Stimulated activated naive CD4-positive, alpha-beta T cell treated with Interleukin-2 at 50 U/mL for 16 hours (primary cell): Measurements from ENCODE around the gene TRIM34.
"Not testable (repeated sequence)": the region's sequence is repeated elsewhere in the genome, so short reads cannot be mapped to it uniquely, and the experiment has no call there.

ENCODE experiments used
- DNase-seq: peaks from one replicate; lab custom pipeline; 2025; lab: John Stamatoyannopoulos, UW

Gene TRIM34, protein sequence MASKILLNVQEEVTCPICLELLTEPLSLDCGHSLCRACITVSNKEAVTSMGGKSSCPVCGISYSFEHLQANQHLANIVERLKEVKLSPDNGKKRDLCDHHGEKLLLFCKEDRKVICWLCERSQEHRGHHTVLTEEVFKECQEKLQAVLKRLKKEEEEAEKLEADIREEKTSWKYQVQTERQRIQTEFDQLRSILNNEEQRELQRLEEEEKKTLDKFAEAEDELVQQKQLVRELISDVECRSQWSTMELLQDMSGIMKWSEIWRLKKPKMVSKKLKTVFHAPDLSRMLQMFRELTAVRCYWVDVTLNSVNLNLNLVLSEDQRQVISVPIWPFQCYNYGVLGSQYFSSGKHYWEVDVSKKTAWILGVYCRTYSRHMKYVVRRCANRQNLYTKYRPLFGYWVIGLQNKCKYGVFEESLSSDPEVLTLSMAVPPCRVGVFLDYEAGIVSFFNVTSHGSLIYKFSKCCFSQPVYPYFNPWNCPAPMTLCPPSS

DNA sequence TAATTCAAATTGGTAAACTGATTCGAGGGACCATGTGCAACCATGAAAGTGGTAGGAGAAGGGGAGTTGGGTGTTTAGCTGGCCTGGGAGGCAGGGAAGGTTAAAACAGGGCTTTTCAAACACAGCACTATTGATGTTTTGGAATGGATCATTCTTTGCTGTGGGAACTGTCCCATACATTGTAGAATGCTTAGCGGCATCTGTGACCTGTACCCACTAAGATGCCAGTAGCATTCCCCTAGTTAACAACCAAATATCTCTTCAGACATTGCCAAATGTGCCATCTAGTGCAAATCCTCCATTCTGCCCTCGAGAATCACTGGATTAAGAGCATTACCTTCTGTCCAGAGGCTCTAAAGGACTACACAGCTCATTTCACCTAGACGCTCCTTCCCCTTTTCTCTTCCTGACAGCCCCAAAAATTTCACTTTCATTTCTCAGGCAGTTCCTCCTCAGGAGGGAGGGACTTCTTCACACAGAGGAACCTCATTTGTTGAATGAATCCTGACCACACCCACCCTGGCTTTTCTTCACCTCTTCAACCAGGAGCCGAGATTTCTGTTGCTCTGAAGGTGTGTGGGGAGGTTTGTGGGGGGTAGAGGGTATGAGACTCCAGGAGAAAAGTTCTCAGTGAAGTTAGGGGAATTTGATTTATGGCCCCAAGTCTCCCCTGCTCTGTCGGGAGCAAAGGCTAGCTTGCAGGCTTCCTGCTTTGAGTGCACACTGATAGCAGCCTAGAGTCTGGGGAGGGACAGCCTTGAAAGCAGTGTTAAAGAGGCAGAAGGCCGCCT lies at the start of gene TRIM34:
TSS of gene TRIM34 (plus strand) at position 513 of the 791 bp plus-strand sequence. CDS start 7,331 bp downstream, outside the sequence.
- peak; percentile 32 for DNase-seq

DNA sequence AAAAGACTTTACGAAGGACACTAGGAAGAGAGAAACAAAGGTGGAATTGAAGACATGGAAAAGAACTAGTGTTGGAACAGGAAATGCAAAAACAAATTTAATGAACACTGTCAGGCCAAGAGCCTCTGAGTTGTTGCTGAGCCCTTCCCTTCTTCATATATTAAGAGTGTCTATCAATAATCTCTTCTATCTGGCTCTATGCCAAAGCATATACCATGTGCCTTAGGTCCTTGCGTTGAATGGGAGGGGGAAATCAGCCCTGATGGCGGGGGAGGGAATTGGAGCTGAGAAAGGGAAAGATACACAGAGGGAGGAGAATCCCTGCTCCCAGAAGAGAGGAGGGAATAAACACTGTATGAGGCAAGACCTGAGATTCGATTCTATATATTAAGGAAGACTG lies 49.6 kb upstream of the TRIM34 start:
- no peak for DNase-seq

DNA sequence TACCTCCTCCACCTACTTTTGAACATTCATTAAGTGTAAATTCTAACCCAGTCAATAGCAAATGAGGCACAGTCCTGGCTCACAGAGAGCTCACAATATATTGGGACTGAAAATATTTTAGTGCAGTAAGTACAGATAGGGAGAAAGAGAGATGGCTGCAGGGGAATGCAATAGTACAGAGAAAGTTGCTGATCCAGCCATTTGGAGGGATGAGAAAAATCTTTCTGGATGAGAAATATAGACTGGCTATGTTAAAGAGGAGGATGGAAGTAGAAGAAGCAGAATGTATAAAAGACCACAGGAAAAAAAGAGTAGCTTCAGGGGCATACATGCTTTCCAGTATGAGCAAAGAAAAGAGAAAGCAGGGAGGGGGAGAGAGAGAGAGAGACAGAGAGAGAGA lies 47.7 kb upstream of the TRIM34 start:
- no peak for DNase-seq

DNA sequence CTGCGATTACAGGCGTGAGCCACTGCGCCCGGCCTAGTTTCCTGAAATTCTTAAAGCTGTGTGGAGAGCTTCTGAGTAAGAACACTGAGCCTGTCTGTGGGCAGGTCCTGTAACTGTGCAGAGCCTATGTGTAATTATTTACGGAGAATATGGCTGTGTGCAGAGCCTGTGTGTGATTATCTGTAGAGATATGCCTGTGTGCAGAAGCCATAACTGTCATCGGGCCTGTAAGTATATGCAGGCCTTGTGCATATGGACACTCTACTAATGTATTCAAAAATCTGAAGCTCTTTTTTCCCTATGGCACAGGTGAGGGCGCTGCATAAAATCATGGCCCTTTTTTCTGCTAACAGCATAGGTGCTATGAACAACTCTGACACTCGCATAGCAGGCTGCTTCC lies 44.2 kb upstream of the TRIM34 start, which contains the start of gene OR52B6:
TSS of gene OR52B6 (plus strand) at position 301 of the 400 bp plus-strand sequence. CDS start at position 301, 0 bp downstream.
- no peak for DNase-seq

DNA sequence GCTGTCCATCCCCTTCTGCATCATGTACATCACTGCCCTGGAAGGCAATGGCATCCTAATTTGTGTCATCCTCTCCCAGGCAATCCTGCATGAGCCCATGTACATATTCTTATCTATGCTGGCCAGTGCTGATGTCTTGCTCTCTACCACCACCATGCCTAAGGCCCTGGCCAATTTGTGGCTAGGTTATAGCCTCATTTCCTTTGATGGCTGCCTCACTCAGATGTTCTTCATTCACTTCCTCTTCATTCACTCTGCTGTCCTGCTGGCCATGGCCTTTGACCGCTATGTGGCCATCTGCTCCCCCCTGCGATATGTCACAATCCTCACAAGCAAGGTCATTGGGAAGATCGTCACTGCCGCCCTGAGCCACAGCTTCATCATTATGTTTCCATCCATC lies 43.8 kb upstream of the TRIM34 start:
- DNase-seq = no peak

DNA sequence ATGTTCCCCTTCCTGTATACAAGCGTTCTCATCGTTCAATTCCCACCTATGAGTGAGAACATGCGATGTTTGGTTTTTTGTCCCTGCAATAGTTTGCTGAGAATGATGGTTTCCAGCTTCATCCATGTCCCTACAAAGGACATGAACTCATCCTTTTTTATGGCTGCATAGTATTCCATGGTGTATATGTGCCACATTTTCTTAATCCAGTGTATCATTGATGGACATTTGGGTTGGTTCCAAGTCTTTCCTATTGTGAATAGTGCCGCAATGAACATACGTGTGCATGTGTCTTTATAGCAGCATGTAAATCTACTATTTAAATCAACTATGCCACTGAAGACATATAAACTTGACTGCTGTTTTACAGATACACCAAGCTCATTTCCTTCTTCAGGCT lies 40.3 kb upstream of the TRIM34 start:
- DNase-seq = not testable (repeated sequence)

DNA sequence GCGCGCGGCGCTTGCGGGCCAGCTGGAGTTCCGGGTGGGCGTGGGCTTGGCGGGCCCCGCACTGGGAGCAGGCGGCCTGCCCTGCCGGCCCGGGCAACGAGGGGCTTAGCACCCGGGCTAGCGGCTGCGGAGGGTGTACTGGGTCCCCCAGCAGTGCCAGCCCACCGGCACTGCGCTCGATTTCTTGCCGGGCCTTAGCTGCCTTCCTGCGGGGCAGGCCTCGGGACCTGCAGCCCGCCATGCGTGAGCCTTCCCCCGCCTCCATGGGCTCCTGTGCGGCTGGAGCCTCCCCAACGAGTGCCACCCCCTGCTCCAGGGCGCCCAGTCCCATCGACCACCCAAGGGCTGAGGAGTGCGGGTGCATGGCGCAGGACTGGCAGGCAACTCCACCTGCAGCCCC lies 34.9 kb upstream of the TRIM34 start:
- DNase-seq = not testable (repeated sequence)

DNA sequence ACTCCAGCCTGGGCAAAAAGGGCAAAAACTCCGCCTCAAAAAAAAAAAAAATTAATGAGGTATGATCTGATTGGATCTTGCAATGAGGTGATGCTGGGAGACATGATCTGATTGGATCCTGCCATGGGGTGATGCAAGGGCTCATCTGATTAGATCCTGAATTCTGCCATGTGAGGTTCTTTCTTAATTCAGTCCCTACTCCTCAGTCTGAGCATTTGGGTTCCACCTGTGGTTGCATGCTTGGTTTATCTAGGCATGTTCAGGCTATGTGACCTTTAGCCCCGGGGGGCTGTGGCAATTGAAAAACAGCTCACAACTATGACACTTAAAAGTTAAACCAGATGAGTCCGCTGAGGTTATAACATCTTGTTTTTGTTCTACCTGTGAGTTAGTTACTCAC lies 33.2 kb upstream of the TRIM34 start:
- no peak for DNase-seq

DNA sequence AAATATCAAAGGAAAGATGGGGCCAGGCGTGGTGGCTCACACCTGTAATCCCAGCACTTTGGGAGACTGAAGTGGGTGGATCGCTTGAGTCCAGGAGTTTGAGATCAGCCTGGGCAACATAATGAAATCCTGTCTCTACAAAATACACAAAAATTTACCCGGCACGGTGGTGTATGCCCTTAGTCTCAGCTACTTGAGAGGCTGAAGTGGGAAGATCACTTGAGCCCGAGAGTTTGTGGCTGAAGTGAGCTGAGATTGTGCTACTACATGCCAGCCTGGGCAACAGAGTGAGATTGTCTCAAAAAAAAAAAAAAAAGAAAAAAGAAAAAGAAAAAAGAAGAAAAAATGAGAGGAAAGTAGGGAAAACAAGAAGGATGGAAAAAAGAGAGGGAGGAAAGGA lies 32.2 kb upstream of the TRIM34 start:
- DNase-seq = no peak

DNA sequence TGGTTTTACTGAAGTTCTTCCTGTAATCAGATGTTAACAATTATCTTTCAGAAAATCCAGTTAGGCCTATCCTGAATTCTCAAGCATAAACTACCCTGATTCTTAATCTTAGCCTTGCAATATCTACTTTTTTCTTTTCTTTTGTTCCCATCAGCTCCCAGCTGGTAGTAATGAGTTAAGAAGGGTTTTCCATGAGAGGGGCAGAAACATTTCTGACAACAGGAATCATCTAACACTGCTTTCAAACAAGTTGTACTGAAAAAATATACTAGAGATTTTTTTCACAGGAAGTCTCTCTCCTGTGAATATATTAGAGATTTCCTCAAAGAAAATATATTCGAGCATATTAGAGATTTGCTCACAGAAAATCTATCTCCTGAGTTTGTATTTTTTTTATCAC lies 31.7 kb upstream of the TRIM34 start:
- DNase-seq = no peak

DNA sequence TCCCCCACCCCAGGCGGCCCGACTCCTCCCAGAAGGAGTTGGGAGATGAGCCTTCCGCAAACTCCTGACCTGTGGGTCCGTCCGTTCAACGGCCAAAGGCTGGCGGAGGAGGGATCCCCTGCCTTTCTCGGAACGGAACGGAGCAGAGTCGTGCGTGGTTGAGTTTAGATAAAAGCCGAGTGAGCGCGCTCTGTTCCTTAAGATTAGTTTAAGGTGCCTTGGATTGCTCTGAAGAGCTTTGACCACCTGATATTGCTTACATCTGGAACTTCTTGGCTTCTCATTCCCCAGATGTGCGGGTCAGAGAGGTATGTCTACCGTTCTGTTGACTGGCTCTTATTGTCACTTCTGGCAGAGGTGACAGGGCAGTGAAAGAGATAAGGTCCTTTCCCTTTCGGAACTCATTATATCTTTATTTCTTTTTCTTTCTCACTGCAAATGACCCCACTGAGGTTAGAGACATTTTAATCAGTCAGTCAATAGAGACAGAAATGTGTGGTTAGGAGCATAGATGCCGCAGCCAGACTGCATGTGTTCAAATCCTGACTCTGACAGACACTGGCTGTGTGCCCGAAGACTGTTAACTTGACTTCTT lies 28.1 kb upstream of the TRIM34 start, which contains the start of gene TRIM6:
TSS of gene TRIM6 (plus strand) at position 31 of the 595 bp plus-strand sequence. CDS start at position 292, 261 bp downstream.
- no peak for DNase-seq

DNA sequence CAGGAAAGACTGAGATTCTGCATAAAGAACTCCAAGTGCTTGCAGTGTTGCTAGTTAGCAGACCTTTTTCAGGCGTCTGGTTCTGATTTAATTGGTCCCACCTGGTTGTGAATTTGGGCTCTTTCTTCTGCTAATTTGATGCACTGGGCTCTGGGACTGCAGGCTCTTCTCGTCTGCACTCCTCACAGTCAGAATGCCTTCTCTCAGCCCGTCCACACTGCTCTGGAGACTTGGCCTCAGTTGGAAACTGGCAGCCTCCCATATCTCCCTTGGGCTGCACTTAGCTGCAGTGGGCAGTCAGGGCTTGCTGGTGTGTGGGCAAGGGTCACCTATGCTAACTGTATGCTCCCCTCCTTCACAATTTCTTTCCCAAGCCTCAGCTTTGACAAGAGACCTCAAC lies 26.8 kb upstream of the TRIM34 start:
- no peak for DNase-seq

DNA sequence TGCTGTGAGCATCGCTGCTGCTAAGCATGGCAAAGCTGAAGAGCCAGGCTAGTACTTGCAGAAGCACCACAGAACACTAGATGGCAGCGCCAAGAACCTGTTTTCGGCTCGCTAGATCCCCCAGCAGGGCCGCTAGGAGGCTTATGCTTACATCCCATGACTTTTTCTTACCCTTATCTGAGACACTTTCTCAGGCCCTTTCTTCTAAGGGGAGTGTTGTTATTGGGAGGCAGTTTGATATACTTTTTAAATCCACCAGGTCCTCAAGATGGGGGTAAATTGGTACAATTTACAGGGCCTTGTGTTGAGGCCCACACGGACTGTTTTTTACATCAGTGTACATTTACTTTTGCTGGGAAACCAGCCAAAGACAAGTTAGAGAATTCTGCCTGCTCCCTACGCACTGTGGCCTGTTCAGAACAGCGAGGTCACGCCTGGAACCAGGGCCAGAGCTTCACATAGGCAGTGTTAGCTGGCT lies 24.4 kb upstream of the TRIM34 start:
- peak; percentile 36 for DNase-seq

DNA sequence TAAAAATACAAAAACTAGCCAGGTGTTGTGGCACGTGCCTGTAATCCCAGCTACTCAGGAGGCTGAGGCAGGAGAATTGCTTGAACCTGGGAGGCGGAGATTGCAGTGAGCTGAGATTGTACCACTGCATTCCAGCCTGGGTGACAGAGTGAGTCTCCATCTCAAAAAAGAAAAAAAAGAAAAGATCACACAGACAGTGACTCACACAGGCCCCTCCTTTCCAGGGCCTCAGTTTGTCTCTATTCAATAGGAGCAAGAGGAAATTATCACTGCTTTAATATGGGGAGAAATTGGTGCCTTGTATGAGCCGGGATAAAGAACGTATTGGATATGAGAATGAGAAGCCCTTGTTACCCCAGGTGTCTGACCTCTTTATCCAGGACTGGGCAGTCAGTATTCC lies 22.0 kb upstream of the TRIM34 start:
- DNase-seq = not testable (repeated sequence)

DNA sequence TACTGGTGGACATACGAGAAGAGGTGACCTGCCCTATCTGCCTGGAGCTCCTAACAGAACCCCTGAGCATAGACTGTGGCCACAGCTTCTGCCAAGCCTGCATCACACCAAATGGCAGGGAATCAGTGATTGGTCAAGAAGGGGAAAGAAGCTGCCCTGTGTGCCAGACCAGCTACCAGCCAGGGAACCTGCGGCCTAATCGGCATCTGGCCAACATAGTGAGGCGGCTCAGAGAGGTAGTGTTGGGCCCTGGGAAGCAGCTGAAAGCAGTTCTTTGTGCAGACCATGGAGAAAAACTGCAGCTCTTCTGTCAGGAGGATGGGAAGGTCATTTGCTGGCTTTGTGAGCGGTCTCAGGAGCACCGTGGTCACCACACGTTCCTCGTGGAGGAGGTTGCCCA lies 21.5 kb upstream of the TRIM34 start:
- DNase-seq = no peak

DNA sequence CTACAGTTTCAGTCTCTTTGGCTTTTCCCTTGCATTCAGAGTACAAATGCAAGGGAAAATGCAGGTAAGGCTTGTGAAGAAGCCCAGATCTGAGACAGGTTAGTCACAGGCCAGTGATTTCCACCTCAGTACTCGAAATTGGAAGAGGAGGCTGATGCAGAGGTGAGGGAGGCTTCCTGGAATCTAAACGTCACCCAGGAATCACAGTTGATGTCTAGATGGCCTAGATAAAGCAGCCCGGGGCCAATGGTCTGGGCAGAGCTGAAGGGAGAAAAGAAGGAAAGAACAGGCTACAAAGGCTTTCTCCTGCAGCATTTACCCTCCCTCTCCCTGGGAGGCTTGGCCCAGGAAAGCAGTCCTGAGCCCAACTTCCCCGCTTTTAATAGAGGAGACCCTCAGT lies 19.9 kb upstream of the TRIM34 start:
- DNase-seq = no peak

DNA sequence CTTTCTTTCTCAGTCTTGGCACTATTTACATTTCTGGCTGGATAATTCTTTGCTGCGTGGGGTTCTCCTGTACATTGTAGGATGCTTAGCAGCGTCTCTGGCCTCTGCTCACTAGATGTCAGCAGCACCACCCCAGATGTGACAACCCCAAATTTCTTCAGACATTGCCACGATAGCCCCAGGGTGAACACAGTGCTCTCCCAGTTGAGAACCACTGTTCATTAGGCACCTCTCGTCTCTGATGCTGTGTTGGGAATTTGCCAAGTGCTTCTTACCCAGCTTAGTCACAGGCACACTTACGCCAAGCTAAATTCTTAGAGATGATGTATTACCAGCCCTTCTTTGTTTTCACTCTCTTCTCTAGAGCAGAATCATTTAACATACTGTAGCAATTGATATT lies 19.0 kb upstream of the TRIM34 start:
- no peak for DNase-seq

DNA sequence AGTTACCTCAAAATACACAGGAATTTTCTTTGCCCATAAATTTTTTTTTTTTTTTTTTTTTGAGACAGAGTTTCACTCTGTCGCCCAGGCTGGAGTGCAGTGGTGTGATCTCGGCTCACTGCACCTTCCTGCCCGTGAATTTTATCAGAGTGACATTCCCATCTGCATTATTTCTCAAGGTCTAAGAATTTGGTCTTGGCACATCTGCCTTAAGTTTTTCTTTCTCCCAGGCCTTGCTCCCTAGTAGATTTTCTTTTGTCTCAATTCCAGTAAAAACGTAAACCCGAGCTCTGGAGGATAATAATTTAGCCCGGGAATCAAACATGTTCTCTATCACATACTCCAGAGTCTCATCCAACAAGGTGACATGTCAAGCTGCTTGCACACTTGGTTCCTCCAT lies 16.0 kb upstream of the TRIM34 start:
- no peak for DNase-seq

DNA sequence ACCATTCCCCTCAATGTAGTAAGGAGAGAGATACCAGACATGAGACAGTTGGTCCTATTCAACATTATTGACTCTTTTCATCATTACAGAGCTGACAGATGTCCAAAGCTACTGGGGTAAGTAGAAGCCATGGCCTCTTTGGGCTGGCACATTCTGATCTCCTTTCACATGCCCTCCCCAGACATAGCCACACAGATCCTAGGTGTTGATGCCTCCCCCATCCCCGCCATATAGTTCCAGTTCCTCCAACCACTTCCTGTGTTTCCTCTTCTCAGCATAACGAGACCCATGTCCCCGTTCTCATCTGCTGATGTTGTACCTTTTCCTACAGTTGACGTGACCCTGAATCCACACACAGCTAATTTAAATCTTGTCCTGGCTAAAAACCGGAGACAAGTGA lies 14.4 kb upstream of the TRIM34 start:
- DNase-seq = no peak

DNA sequence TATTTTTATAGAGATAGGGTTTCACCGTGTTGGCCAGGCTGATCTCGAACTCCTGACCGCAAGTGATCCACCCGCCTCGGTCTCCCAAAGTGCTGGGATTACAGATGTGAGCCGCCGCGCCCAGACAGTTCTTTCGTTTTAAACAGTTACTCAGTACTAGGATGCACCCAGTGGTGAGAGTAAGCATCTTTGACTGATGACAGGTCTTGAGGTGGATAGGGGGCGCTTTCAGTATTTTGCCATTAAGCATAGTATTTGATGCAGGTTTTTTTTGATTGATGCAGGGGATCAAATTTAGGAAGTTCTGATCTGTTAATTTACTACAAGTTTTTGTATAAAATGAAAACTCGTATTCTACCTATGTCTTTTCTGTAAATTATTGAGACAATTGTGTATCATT lies 13.2 kb upstream of the TRIM34 start:
- DNase-seq = no peak

DNA sequence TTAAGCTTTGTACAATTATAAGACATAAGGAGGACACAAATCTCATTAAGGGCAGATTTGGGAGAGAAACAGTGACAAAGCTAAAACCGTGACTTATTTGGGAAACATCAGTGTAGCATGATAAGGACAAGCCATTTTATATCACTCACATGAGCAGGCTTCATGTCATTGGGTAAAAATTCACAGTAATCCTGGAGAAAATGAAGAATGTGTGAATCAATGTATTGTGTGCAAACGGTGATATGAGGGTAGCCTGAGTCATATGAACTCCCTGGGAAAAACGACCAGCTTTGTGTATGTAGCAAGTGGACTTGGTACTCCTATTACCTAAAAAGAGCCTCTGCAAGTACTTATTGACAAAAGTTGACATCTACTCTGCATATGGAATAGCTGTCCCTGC lies 6.0 kb upstream of the TRIM34 start:
- no peak for DNase-seq
